GM19395 (cell line): ENCODE measurements around the gene AATK.

ENCODE experiments used
- ATAC-seq: cut with Tn5 transposase; IDR thresholded peaks from one replicate; pipeline ENCODE4 v1.9.1; 2021; ENCODE audit warnings: mild to moderate bottlenecking, moderate library complexity; ENCODE audit not compliant: unreplicated experiment

Gene AATK

DNA sequence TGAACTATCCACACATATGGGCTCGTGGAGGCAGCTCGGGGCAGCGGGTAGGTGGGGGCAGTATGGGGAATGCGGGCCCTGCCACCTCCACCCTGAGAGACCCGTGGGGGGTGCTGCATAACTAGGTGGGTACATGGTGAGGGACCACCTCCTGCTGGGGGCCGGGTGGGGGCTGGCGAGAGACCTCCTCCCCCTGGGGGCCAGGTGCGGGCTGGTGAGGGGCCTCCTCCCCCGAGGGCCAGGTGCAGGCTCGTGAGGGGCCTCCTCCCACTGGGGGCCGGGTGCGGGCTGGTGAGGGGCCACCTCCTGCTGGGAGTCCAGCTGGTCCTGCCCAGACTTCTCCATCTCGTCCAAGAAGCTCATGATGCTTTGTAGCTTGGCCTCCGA lies 31.4 kb upstream of the AATK start:
- no peak for ATAC-seq

DNA sequence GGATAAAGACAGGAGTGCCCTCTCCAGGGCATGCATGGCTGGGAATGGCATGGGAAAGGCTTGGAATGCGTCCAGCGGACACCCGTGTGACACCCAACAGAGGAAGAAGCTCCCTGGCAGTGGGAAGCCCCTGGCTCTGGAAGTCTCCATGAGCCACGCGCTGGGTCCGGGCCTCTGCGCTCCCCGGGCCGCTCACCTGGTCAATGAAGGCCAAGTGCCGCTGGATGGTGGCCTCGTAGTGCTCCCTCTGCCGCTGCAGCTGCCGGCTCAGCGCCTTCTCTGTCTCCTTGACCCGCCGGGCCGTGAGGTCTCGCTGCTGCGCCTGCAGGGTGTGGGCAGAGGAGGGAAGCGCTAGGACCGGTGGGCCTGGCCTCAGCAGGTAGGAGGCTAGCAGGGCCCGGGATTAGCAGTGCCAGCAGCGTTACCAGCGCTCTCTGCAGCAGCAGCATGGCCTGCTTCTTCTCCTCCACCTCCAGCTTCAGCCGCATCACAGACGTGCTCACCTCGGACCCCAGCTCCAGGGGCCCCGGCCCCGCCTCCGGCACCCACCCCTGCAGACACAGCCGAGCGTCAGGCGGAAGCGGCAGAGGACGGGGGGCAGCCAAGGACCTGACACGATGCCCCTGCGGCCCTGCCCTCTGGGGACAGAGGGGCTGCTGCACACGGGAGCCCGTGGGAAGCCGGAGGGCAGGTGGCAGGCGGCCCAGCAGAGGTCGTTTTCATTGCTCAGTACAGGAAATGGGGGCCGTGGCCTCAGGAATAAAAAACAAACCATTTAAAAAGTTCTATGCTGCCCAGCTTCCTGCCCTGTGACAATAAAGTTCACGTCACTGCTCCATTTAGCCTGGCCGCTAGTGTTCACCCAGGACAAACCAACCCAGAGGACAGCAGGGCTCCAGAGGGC lies 30.7 kb upstream of the AATK start:
- ATAC-seq: no peak

DNA sequence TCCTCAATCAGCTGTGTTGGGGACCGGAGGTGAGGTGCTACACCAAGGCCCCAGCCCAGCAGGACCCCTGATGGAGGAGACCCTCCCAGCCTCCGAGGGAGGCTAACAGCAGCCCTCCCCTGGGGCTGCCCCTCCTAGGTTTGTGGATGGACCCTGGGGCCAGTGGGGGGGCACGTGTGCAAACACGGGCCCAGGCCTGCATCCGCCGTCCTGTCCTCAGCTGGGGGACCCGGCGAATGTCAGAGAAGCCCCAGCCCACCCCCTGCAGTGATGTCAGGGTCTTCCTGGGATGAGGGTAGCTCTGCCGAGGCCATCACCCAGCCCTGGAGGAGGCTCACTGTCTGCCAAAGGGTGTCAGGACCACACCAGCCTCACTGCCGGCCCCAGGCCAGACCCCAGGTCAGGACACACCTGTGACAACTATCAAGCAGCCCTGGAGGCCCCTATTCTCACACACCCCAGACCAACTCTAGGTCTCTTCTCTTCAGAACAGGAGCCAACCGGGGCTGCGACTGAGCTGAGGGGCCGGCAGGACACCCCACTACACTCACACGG lies 30.0 kb upstream of the AATK start:
- no peak for ATAC-seq

DNA sequence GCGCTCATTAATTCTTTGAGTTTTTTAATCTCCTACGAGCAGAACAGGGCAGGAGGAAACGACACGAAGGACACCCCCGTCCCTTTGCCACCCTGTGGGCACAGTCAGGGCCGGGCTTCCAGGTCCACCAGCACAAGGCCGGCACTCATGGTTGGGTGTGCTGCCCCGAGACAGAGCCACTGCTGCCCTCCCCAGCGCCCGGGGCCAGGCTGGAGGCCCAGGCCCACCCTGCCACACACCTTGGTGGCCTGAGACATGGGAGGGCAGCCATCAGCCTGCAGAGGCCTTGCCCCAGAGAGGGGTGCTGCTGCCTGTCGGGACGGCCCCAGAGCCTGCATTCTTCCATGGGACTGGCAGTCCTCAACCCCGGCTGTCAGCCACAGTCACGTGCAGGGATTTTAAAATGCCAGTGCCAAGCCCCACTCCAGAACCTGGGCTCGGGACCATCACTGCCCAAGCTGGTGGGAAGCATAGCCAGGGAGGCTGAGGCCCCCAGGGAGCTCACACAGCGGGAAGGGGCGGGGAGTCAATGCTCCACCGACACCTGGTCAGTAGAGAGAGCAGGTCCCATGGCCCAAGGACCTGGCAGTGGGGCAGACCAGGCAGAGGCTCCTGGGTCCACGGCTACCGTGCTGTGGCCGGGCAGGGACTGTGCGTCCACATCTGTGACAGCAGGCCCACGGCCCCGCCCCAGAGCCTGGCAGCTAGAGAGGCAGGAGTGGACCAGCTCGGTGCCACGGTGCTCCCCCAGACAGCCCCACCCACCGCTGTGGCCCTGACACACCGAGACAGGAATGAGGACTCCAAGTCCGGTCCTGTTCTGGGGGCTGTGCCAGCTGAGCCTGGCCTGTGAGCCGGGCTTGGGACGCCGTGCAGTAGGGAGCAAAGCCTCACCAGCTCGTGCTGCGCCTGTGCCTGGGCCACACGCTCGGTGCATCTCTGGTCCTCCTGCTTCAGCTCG lies 29.2 kb upstream of the AATK start:
- ATAC-seq: no peak

DNA sequence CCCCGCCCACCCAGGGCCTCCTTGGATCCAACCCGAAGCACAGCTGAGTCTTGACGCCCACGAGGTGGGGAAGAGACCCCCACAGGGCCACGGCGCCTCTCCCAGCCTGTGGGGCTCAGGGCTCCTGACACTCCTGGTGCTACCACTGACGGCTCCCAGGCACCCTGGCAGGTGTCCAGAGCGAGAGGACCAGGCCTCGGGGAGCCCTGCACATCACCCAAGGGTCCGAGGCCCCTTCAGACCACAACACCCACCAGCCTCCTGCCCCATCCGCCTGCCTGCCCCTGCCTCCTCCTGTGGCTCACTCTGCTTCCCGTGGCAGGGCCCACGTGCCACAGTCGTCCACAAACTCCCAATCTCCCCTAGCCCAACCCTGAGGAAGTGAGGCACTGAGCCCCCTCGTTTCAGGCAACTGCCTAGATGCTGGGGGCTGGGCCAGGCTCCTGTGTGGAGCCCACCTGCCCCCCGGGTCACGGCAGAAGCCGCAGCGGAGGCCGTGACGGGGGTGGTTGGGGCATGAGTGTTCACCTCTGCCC lies 28.3 kb upstream of the AATK start:
- no peak for ATAC-seq

DNA sequence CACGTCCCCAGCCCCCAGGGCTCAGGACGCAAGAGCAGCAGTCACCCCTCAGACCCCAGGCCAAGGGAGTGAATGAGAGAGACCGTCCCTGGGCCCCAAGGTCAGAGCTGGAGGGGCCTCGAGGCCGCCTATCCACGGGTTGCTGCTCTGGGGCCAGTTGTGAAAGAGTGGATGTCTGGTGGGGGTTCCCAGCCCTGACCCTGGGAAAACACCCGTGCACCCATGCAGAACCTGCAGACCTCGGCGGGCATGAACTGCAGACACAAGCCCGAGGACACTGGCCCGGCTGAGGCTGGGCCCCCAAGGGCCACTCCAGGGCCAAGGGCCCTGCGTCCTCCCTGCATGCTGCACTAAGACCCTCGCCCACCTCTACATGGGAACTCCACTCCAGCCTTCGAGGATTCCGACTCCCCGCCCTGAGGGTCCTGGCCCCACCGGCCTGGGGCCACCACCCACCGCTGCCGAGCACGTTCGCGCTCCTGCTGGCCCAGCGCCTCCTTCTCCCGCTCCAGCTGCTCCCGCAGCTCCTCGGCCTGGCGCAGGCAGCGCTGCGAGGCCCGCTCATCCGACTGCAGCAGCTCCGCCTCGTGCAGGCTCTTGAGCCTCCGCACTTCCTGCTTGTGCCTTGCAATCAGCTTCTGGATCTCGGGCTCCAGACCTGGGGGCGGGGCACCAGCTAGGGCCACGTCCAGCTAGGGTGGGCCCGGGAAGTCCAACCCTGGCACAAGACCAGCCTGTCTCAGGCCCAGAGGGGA lies 27.6 kb upstream of the AATK start:
- no peak for ATAC-seq

DNA sequence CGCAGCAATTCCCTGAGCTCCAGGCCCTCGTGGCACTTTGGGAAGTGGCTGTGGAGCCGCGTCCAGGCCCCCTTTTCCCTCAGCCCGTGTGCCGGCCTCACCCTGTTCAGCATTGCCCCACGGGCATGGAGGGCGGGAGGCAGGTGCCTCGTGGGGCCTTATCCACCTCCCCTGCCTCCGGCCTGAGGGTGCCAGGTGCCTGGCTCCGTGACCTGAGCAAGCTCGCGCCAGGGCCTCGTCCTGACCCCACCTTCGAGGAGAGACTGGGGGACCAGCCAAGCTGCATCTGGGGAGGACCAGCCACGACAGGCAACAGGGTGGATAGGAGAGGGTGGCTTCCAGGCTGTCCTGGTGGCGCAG lies 27.0 kb upstream of the AATK start:
- no peak for ATAC-seq

DNA sequence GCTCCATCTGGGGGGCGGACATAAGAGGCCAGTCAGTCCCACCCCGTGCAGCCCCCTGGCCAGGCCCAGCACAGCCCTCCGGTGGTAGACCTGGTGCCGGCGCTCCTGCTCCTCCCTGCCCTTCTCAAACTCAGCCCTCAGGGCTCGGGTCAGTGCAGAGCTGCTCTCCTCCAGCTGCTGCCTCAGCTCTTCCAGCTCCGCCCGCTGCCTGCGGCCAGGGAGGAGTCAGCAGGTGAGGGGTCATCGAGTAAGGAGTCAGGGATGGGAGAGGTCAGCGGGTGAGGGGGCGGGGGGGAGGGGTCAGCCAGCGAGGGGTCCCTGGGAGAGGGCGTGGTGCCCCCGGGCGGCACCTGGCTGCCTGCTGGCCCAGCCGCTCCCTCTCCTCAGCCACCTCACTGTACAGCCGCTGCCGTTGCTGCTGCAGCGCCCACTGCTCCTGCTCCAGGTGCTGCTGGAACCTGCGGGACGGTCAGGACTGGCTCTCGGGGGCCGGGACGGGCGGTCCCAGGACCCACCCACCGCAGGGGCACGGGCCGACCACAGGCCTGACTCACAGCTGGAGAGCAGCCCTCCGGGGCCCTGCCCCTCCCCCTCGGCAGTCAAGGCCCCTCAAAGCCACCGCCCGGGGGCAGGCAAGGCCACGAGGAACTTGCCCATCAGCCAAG lies 26.5 kb upstream of the AATK start:
- no peak for ATAC-seq

DNA sequence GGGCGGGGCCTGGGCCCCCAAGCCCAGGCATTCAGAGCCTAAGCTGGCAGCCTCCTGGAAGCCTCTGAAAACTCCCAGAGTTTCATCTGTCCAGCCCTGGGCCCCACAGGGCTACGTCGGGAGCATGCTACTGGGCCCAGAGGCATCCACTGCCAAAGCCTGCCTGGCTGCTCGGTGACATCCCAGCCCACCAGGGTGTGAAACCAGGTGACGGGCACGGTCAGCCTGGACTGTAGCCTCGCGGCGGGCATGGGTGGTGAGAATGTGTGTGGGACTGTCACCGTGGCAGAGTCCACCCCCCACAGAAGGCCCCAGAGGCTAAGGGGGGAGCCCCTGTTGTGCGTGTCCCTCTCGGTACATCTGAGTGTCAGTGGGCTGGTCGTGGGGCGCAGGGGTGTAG lies 25.6 kb upstream of the AATK start:
- no peak for ATAC-seq

DNA sequence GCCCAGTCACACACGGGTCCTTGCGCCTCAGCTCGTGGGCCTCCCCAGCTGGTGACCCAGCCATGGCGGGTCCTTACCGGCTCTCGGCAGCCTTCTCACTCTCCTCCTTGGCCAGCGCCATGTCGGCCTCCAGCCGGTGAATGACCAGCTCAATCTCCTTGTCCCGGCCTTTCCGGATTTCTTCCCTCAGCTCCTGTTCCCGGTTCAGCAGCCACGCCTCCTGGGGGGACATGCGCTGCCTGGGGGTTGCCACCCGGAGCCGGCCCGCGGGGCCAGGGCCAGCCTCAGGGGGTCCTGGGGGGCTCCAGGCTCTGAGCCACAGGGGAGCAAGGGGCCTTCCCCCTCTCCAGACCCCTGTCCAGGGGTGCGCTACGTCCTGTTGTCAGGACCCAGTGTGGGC lies 25.1 kb upstream of the AATK start:
- ATAC-seq: no peak

DNA sequence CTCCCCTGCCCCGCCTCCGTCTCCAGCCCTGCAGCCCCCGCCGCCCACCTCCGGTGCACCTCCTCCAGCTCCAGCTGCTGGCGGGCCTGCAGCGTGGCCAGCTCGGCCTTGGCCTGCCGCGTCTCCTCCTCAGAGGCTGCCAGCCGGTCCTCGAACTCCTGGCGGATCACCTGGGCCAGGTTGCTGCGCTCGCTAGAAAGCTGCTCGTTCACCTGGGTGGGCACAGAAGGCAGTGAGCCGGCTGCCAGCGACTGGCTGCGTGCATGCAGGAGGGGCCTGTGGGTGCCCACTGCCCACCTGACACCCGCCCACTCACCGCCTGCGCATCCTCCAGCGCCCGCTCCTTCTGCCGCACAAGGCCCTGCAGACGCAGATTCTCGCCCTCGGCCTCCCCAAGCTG lies 24.6 kb upstream of the AATK start:
- ATAC-seq: no peak

DNA sequence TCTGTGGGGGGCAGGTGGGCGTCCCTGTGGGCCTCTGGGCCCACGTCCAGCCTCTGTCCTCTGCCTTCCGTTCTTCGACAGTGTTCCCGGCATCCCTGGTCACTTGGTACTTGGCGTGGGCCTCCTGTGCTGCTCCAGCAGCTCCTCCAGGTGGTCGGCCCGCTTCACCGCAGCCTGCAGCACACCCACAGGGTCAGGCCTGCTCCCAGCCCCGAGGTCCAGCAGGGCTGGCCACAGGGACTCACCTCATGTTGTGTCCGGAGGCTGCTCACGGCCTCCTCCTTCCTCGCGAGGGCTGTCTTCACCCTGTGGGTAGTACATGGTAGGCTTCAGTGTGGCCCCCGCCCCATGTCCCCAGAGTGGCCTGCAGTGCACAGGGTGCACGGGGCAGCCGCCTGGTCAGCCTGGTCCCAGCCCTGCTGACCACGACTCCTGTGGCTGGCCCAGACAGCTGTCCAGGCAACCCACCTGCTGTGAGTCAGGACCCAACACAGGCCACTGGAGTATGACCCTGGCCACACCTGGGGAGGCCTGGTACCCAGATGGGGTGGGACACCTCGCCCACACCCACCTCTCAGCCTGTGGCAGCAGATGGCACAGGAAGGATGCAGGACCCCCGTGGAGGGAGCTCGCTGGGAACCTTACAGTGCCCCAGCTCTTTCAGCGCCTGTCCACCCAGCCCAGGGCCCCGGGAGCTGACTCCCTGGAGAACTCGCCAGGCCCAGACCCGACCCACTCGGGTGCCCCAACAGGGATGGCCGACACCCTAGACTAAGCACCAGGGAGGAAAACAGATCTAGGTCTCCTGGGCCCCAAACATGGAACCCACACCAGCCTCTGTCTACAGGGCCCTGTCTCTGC lies 23.9 kb upstream of the AATK start:
- no peak for ATAC-seq

DNA sequence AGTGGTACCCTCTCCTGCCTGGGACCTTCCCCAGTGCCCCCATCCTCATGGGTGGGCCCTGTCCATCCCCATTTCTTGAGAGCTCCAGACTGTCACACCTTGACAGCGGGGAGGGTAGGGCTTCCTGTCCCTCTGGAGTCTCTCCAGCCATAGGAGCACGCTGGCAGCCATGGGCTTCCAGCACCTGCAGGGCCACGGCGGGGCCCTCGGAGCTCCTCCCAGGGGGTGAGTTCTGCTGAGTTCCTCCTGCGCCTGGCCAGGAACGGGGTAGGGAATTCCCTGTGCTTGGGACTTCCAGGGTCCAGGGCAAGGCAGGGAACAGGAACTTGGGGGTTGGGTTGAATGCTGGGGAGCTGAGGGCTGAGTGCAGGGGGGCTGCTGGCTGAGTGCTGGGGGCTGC lies 23.0 kb upstream of the AATK start:
- ATAC-seq: no peak

DNA sequence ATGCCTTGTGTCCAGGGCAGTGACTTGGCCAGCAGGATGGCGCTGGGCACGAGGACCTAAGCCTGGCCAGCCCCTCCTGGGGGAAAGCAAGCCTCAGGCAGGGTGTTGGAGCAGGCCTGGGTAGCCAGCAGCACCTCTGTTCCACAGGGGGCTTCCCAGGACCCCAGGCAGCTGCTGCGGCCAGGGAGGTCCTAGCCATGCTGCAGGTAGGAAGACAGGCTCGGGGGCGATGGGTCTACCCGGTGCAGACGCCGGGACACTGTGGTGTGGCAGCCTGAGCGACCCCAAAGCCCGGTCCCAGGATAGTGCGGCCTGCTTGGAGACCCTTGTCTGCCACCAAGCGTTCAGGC lies 22.4 kb upstream of the AATK start:
- ATAC-seq: no peak

DNA sequence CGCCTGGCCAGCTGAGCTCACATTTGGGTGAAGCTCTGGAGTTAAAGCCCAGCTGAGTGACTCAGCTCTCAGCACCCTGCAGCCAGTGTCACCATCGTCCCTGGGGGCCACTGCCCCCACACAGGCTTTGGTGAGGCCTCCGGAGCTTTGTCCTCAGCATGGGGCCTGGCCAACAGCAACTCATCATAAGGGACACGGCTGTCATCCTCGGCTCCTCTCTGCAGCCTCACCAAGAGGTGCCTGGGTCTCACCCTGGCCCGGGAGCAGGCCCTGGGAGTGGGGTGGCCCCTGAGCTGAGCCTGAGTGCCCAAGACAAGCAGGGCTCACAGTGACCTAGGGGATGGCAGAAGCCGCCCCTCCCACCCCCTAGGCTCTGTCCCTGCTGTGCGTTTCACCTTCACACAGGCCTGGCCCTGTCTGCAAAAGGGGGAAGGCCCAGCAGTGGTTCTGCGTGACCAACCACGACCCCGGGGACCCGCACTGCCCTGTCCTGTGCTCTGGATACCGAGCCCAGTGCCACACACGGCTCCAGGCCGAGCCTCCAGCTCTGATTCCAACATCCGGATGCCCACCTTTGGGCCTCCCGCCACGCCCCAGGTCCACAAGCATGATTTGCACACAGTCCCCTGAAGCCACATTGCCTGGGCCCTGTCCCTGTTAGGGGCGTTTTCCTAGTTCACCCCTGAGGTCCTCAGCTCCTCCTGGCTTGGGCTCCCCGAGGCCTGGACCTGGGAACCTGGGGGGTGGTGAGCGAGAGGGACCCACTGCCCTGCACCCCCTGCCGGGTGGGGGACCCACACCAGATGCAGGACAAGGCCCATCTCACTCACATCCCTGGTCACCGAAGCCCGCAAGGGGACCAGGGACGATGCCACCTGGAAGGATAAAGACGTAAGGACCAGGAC lies 21.8 kb upstream of the AATK start:
- ATAC-seq: no peak

DNA sequence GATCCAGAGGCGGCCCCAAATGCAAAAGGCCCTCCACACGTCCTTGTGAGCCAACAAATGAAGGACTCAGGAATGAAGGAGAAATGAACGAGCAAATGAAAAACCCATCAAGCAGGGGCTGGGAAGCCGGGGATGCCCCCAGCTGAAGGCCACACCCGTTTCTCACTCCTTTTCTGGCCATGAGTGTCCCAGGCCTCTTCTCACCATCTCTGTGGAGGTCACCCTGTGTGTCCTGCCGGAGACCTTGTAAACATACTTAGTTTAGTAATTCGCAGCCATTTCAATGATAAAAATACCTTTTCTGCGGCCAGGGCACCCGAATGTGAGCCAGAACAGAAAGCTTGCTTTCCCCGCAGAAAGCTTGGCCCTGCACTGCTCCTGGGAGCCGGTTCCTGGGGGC lies 21.1 kb upstream of the AATK start:
- no peak for ATAC-seq

DNA sequence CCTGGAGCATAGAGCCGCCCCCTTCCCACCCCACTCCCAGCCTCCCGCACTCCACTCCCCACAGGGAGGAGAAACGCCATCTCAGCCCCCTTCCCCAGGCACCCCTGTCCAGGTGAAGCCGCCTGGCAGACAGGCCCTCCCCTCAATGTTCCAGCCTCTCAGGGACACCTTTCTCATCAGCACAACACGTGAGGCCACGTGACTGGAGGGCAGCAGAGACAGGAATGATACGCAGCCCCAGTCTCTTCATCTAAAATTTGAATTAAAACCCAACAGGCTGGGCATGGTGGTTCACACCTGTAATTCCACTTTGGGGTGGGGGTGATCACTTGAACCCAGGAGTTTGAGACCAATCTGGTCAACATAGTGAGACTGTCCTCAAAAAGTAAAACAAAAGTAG lies 20.2 kb upstream of the AATK start:
- no peak for ATAC-seq

DNA sequence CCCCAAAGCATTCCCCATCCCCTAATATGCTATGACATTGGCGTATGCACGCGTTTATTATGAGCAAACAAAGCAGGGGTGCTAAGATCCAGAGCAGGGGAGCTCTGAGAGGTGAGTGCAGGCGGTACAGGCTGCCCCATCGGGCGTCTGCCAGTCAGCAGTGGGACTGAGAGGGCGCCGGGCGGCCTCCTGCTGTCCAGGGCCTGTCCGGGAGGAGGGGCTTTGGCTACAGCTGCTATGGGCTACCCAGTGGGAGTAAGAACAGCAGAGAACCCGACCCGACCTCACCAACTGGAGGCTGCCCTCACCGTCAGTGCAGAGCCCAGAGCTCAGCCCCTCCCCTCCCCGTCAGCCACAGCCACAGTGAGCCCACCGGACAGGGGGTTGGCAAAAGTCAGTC lies 18.5 kb upstream of the AATK start:
- no peak for ATAC-seq
